HepG2 (cell line): ENCODE results near the gene MIR17HG. TPM values are rescaled to one million over a fixed set of nuclear protein-coding genes. Genes with fewer than 3 reads are reported as not detected.

Experiments
- AGO1 ChIP-seq: fragments of 200-400 bp; formaldehyde crosslinking; IDR thresholded peaks from 2 replicates; pipeline ENCODE4 v1.6.1; 2017; ENCODE audit warnings: mild to moderate bottlenecking, low read depth, low read length, moderate library complexity; ENCODE audit not compliant: poor library complexity, severe bottlenecking
- BCL6 ChIP-seq: IDR thresholded peaks from 2 replicates; pipeline ENCODE4 v1.6.1; 2016; ENCODE audit warnings: missing genetic modification reagents, missing compliant biosample characterization
- FOXA1 ChIP-seq, 2 experiments: fragments of 450-650 bp in 1 of 2; sonication (generic) in 1 of 2; formaldehyde crosslinking in 1 of 2; IDR thresholded peaks; 2 replicates each; pipeline versions ENCODE4 v1.4.0 to v1.6.1; 2016 to 2020; ENCODE audit warnings: missing genetic modification reagents in 1 of 2
- HMG20B ChIP-seq: conservative IDR thresholded peaks from 2 replicates; pipeline ENCODE4 v1.6.1; 2016; ENCODE audit warnings: missing genetic modification reagents, missing compliant biosample characterization
- HNRNPL ChIP-seq: fragments of 200-400 bp; formaldehyde crosslinking; IDR thresholded peaks from 2 replicates; pipeline ENCODE4 v1.6.1; 2017; ENCODE audit warnings: mild to moderate bottlenecking, low read depth, low read length
- NCOR1 ChIP-seq: fragments of 200-600 bp; sonication (generic); IDR thresholded peaks from 2 replicates; pipeline ENCODE4 v1.7.0; 2017; ENCODE audit warnings: antibody characterized with exemption, low read length, borderline replicate concordance
- NFIC ChIP-seq: IDR thresholded peaks from 2 replicates; pipeline ENCODE4 v1.6.1; 2012; ENCODE audit warnings: mild to moderate bottlenecking, low read length, inconsistent platforms
- PHF8 ChIP-seq: sonication (generic); formaldehyde crosslinking; IDR thresholded peaks from 2 replicates; pipeline ENCODE4 v1.5.0; 2020; ENCODE audit warnings: missing genetic modification reagents
- SMARCC2 ChIP-seq: fragments of 450-650 bp; IDR thresholded peaks from 2 replicates; pipeline ENCODE4 v1.6.1; 2017; ENCODE audit warnings: antibody characterized with exemption, mild to moderate bottlenecking
- ZFY ChIP-seq: sonication (generic); formaldehyde crosslinking; IDR thresholded peaks from 2 replicates; pipeline ENCODE4 v1.4.0; 2020; ENCODE audit warnings: missing genetic modification reagents
- ZKSCAN5 ChIP-seq: sonication (generic); formaldehyde crosslinking; IDR thresholded peaks from 2 replicates; pipeline ENCODE4 v1.5.1; 2020; ENCODE audit warnings: mild to moderate bottlenecking, missing genetic modification reagents
- ZNF407 ChIP-seq: sonication (generic); formaldehyde crosslinking; IDR thresholded peaks from one replicate; pipeline ENCODE4 v1.5.1; 2020; ENCODE audit warnings: mild to moderate bottlenecking, missing genetic modification reagents; ENCODE audit errors: not compliant biosample characterization
- ZNF484 ChIP-seq: sonication (generic); formaldehyde crosslinking; IDR thresholded peaks from 2 replicates; pipeline ENCODE4 v1.5.1; 2020; ENCODE audit warnings: mild to moderate bottlenecking, low read depth, missing genetic modification reagents, borderline replicate concordance
- ZNF652 ChIP-seq: IDR thresholded peaks from 2 replicates; pipeline ENCODE4 v1.6.1; 2016; ENCODE audit warnings: low read depth, borderline replicate concordance
- ZNF670 ChIP-seq: sonication (generic); formaldehyde crosslinking; IDR thresholded peaks from 2 replicates; pipeline ENCODE4 v1.8.0; 2022; ENCODE audit warnings: mild to moderate bottlenecking, missing genetic modification reagents, borderline replicate concordance
- ZNF761 ChIP-seq: sonication (generic); formaldehyde crosslinking; conservative IDR thresholded peaks from 2 replicates; pipeline ENCODE4 v1.4.0; 2020; ENCODE audit warnings: mild to moderate bottlenecking, missing genetic modification reagents
- ZSCAN12 ChIP-seq: sonication (generic); formaldehyde crosslinking; IDR thresholded peaks from 2 replicates; pipeline ENCODE4 v1.9.0; 2021; ENCODE audit warnings: mild to moderate bottlenecking, missing genetic modification reagents
- polyA plus RNA-seq, 8 experiments: library from polyadenylated mRNA; depleted of rRNA in 3 of 8; stranded (reverse) in 7 of 8; unstranded in 1 of 8; fragments of >200 nt; fragmentation: Illumina TruSeq in 4 of 8; extraction: Trizol in 4 of 8; gene quantifications; 2 replicates each; pipeline versions ENCODE4 v1.2.1 to v1.2.3, GENCODE V29; 2011 to 2016; ENCODE audit warnings: low read depth in 4 of 8, missing spikeins in 1 of 8, mixed read lengths in 1 of 8; ENCODE audit not compliant: insufficient read depth in 1 of 8
- total RNA-seq, 5 experiments: library from RNA; depleted of rRNA; stranded (reverse); fragments of >200 nt; fragmentation: Illumina TruSeq; extraction: Trizol; gene quantifications; 2 replicates each; pipeline ENCODE4 v1.2.3, GENCODE V29; 2016; ENCODE audit warnings: low read depth in 1 of 5
- TF ChIP-seq, protein P1 (sequence below): IDR thresholded peaks from 2 replicates; pipeline ENCODE4 v1.6.1; 2016; ENCODE audit warnings: missing genetic modification reagents, missing compliant biosample characterization
- TF ChIP-seq, protein P2 (sequence below): sonication (generic); formaldehyde crosslinking; IDR thresholded peaks from 2 replicates; pipeline ENCODE4 v1.4.0; 2020; ENCODE audit warnings: missing genetic modification reagents

Gene MIR17HG
- total and polyA plus RNA-seq, 2 of the 13 experiments (the other 11 are each of a cell fraction or from before 2014, with no cell fraction given), result 2.5 to 12.3 TPM

- TF ChIP-seq ZNF407, result no peak
- TF ChIP-seq ZNF484 (CRISPR knock-in tag), result no peak
- 0 out of 2 replicates have a peak, but pooled peaks have one; percentile 22 for TF ChIP-seq ZNF652 (CRISPR knock-in tag)
- TF ChIP-seq AGO1, result no peak
- TF ChIP-seq FOXA1 (IDR thresholded peaks at IDR 0.05), result no peak
- no peak for TF ChIP-seq FOXA1 (CRISPR knock-in tag; IDR thresholded peaks at IDR 0.05)
- TF ChIP-seq SMARCC2, result no peak
- TF ChIP-seq PHF8 (CRISPR knock-in tag), result no peak
- TF ChIP-seq HMG20B (CRISPR knock-in tag), result no peak
- no peak for TF ChIP-seq ZKSCAN5 (CRISPR knock-in tag)
- TF ChIP-seq HNRNPL, result no peak
- no peak for TF ChIP-seq ZNF761 (CRISPR knock-in tag)
- TF ChIP-seq ZNF670 (CRISPR knock-in tag), result no peak
- TF ChIP-seq ZSCAN12 (CRISPR knock-in tag), result no peak
- TF ChIP-seq, protein P1, sequence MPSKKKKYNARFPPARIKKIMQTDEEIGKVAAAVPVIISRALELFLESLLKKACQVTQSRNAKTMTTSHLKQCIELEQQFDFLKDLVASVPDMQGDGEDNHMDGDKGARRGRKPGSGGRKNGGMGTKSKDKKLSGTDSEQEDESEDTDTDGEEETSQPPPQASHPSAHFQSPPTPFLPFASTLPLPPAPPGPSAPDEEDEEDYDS, result peak; percentile 40; the same call in 1 of the 2 replicates
- peak; percentile 74 for TF ChIP-seq BCL6
- no peak for TF ChIP-seq NFIC
- no peak for TF ChIP-seq ZFY (CRISPR knock-in tag)
- TF ChIP-seq NCOR1, result peak; percentile 49; the same call in 1 of the 2 replicates
- TF ChIP-seq, protein P2, sequence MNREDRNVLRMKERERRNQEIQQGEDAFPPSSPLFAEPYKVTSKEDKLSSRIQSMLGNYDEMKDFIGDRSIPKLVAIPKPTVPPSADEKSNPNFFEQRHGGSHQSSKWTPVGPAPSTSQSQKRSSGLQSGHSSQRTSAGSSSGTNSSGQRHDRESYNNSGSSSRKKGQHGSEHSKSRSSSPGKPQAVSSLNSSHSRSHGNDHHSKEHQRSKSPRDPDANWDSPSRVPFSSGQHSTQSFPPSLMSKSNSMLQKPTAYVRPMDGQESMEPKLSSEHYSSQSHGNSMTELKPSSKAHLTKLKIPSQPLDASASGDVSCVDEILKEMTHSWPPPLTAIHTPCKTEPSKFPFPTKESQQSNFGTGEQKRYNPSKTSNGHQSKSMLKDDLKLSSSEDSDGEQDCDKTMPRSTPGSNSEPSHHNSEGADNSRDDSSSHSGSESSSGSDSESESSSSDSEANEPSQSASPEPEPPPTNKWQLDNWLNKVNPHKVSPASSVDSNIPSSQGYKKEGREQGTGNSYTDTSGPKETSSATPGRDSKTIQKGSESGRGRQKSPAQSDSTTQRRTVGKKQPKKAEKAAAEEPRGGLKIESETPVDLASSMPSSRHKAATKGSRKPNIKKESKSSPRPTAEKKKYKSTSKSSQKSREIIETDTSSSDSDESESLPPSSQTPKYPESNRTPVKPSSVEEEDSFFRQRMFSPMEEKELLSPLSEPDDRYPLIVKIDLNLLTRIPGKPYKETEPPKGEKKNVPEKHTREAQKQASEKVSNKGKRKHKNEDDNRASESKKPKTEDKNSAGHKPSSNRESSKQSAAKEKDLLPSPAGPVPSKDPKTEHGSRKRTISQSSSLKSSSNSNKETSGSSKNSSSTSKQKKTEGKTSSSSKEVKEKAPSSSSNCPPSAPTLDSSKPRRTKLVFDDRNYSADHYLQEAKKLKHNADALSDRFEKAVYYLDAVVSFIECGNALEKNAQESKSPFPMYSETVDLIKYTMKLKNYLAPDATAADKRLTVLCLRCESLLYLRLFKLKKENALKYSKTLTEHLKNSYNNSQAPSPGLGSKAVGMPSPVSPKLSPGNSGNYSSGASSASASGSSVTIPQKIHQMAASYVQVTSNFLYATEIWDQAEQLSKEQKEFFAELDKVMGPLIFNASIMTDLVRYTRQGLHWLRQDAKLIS (CRISPR knock-in tag), result no peak
Observed at GRCh38 chr13:91362908-91363307, 15.4 kb downstream of the MIR17HG start (continued).
